ENCODE measurements around the gene PTPRD. TPM values are rescaled to one million over a fixed set of nuclear protein-coding genes. Genes with fewer than 3 reads are reported as not detected.

PTPRD gene
- total RNA-seq, 2 donors from 2014 or later, result 60.1 to 75.7 TPM

- H3K9ac ChIP-seq (ENCODE audit: low read depth in 2 of 2, low read length in 2 of 2), result no peak overlapping the region
- H3K4me3 ChIP-seq, result no peak overlapping the region
- intact Hi-C loops (cut with DNase I), result no loop called here
- H3K4me1 ChIP-seq, result no peaks in the 10 kb centered on the region
- H3K36me3 ChIP-seq, result no peaks in the 10 kb centered on the region
- H3K27me3 ChIP-seq, result no peaks in the 10 kb centered on the region
- DNase-seq, result no peak
- no peaks in the 10 kb centered on the region for H3K9me3 ChIP-seq
- no peak overlapping the region for H3K27ac ChIP-seq
- TF ChIP-seq CTCF (IDR thresholded peaks at IDR 0.05), result no peak
Measured at GRCh38 chr9:10054456-10054855, 558.3 kb downstream of the PTPRD start.

- intact Hi-C loops (cut with DNase I), result no loop called here
Measured at GRCh38 chr9:10052916-10053315, 559.9 kb downstream of the PTPRD start.

GRCh38 chr9:10052181-10052580 is 560.6 kb downstream of the PTPRD start:
- Histone ChIP-seq H3K27ac (no peak overlapping the region), H3K27me3 (no peaks in the 10 kb centered on the region), H3K9me3 (no peaks in the 10 kb centered on the region), H3K9ac (ENCODE audit: low read depth in 2 of 2, low read length in 2 of 2) (no peak overlapping the region), H3K4me3 (no peak overlapping the region), H3K4me1 (no peaks in the 10 kb centered on the region), H3K36me3 (no peaks in the 10 kb centered on the region)
- intact Hi-C loops (cut with DNase I), result no loop called here
- DNase-seq, result no peak
- TF ChIP-seq CTCF (IDR thresholded peaks at IDR 0.05), result no peak

More at GRCh38 chr9:10052916-10053315, 559.9 kb downstream of the PTPRD start:
- H3K9ac ChIP-seq (ENCODE audit: low read depth in 2 of 2, low read length in 2 of 2), result no peak overlapping the region
- H3K27me3 ChIP-seq, result no peaks in the 10 kb centered on the region
- H3K27ac ChIP-seq, result no peak overlapping the region
- DNase-seq, result no peak
- TF ChIP-seq CTCF (IDR thresholded peaks at IDR 0.05), result no peak
- no peaks in the 10 kb centered on the region for H3K4me1 ChIP-seq
- H3K4me3 ChIP-seq, result no peak overlapping the region
- no peaks in the 10 kb centered on the region for H3K36me3 ChIP-seq
- H3K9me3 ChIP-seq, result no peaks in the 10 kb centered on the region

- DNase-seq, result no peak
- no peak overlapping the region for H3K27ac ChIP-seq
- H3K4me3 ChIP-seq, result no peak overlapping the region
- intact Hi-C loops (cut with DNase I), result no loop called here
- no peak overlapping the region for H3K9ac ChIP-seq (ENCODE audit: low read depth in 2 of 2, low read length in 2 of 2)
- no peaks in the 10 kb centered on the region for H3K36me3 ChIP-seq
- no peaks in the 10 kb centered on the region for H3K27me3 ChIP-seq
- H3K9me3 ChIP-seq, result no peaks in the 10 kb centered on the region
- H3K4me1 ChIP-seq, result no peaks in the 10 kb centered on the region
- no peak for TF ChIP-seq CTCF (IDR thresholded peaks at IDR 0.05)
Measured at GRCh38 chr9:10050016-10050415, 562.8 kb downstream of the PTPRD start.

GRCh38 chr9:10048994-10049393 is 563.8 kb downstream of the PTPRD start:
- Histone ChIP-seq H3K36me3 (no peaks in the 10 kb centered on the region), H3K9me3 (no peaks in the 10 kb centered on the region), H3K27ac (no peak overlapping the region), H3K4me1 (no peaks in the 10 kb centered on the region), H3K27me3 (no peaks in the 10 kb centered on the region), H3K9ac (ENCODE audit: low read depth in 2 of 2, low read length in 2 of 2) (no peak overlapping the region), H3K4me3 (no peak overlapping the region)
- no peak for DNase-seq
- intact Hi-C loops (cut with DNase I), result no loop called here
- TF ChIP-seq CTCF (IDR thresholded peaks at IDR 0.05), result no peak

GRCh38 chr9:10045598-10045997 is 567.2 kb downstream of the PTPRD start:
- Histone ChIP-seq H3K36me3 (no peaks in the 10 kb centered on the region), H3K27ac (no peak overlapping the region), H3K4me3 (no peak overlapping the region), H3K4me1 (no peaks in the 10 kb centered on the region), H3K9ac (ENCODE audit: low read depth in 2 of 2, low read length in 2 of 2) (no peak overlapping the region), H3K9me3 (no peaks in the 10 kb centered on the region), H3K27me3 (no peaks in the 10 kb centered on the region)
- intact Hi-C loops (cut with DNase I), result no loop called here
- peak; percentile 14 for TF ChIP-seq CTCF (IDR thresholded peaks at IDR 0.05)
- no peak for DNase-seq
